ENCODE data around the gene CAND1.

DNA sequence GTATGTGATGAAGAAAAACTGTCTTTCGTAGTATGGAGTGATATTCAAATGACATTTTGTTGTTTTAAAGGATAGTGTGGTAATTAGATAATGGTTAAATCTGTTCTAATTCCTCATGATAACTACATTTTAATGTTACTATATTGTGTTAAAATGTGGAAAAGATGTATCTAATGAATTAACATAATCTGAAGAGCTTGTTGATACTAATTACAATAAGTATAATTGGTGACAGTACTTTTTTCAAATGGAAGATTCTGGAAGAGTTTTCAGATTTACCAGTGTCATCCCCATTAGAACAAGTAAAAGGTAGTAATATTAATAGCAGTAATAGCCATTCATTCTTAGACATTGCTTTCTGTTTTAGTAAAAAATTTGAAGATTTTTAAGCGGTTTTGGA lies 37.6 kb downstream of the CAND1 start:
- TF ChIP-seq POLR2A (IDR thresholded peaks at IDR 0.05; ENCODE audit: extremely low read depth, insufficient read length): no peak
- TF ChIP-seq, protein P1, sequence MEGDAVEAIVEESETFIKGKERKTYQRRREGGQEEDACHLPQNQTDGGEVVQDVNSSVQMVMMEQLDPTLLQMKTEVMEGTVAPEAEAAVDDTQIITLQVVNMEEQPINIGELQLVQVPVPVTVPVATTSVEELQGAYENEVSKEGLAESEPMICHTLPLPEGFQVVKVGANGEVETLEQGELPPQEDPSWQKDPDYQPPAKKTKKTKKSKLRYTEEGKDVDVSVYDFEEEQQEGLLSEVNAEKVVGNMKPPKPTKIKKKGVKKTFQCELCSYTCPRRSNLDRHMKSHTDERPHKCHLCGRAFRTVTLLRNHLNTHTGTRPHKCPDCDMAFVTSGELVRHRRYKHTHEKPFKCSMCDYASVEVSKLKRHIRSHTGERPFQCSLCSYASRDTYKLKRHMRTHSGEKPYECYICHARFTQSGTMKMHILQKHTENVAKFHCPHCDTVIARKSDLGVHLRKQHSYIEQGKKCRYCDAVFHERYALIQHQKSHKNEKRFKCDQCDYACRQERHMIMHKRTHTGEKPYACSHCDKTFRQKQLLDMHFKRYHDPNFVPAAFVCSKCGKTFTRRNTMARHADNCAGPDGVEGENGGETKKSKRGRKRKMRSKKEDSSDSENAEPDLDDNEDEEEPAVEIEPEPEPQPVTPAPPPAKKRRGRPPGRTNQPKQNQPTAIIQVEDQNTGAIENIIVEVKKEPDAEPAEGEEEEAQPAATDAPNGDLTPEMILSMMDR (IDR thresholded peaks at IDR 0.05; ENCODE audit: low read depth, low read length): no peak
